Right renal cortex interstitium (tissue), 3 donors: ENCODE data around the gene RIMBP2. TPM values are rescaled to one million over a fixed set of nuclear protein-coding genes. Genes with fewer than 3 reads are reported as not detected.
"Not testable (repeated sequence)": the region's sequence is repeated elsewhere in the genome, so short reads cannot be mapped to it uniquely, and the experiment has no call there.

Experiments used
- DNase-seq, 3 donors: peaks; one replicate each; pipeline ENCODE4 v3.0.0-alpha.2; 2013; ENCODE audit warnings: low read depth in 3 of 3, low spot score in 2 of 3
- polyA plus RNA-seq, 3 donors: library from polyadenylated mRNA; unstranded; fragments of 120-200 nt; gene quantifications; one replicate each; pipeline ENCODE4 v1.2.1, GENCODE V29; 2013; ENCODE audit not compliant: insufficient read length in 3 of 3

Gene RIMBP2
- polyA plus RNA-seq, 3 donors, result 10.7 to 17.7 (median 16.6) TPM

DNA sequence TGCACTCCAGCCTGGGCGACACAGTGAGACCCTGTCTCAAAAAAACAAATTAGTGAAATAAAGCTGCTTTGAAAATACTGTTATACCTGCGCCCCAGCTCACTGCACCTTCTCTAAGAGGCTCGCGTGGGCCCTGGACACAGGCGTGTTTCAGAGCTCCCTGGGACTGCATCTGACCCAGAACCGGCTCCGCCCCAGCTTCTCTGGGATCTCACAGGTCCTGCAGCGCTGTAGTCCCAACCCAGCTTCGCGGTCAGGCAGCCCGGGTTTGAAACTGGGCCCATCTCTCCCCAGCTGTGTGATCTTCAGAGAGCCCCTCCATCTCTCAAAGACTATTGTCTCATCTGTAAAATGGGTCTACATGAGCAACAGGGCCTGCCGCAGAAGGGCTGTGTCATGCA, 7.5 kb downstream of the RIMBP2 start:
- DNase-seq, result no peak

DNA sequence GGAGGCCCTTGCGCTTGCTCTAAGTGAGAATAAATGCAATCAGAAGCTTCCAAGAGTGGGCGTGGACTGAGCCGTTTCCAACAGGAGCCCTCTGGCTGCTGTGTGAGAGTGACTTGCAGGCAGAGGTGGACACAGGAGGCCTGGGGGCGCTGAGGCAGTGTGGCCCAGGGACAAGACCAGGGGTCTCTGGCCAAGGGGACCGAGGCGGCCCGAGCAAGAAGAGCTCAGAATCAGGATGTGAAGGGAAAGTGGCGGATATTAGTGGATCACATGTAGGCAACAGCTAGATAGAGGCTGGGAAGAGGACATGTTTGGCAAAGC, 8.6 kb downstream of the RIMBP2 start:
- DNase-seq, result no peak

DNA sequence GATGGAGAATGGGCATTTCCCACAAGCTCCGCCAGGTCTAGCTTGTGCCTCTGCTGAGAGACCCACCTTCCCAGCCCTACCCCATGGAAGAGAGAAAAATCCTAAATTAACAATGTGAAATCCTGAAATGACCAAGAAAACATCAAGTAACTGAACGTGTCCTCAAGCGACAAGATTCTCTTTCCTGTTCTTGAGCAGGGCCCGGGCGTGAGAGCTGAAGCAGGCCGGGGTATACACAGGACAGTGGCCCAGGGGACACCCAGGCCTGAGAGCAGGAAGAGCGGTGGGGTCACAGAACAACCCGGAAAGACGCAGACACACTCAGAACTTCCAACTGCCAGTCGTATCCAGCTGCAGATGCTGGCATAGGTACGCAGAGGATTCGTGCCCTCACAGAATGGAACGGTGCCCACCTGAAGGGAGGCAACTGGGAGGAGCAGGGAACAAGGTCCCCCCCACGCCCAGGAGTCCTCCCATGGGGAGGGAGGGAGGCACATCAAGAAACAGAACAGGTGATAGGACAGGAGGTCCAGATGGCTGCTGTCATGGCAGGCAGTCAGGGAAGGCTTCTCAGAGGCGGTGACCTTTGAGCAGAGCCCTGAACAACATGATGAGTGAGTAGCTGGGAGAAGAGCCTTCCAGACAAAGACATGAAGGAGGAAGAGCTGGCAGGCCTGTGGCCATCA, 9.1 kb downstream of the RIMBP2 start:
- DNase-seq, result no peak

DNA sequence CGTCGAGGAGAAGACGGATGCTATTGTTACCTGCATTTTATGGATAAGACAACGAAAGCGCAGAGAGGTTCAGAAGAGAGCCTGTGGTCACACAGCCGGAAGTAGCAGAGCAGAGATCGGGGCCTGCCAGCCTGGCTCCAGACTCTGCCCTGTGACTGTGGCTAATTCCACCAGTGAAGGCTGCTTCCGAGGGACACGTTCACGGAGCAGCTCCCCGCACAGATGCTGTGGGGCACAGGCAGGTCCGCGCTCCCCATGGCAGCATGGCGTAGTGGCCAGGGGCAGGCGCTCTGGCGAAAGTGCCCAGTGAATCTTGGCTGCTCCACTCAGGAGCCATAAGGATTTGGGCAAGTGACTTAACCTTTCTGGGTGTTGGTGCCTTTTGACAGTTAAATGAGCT, 9.8 kb downstream of the RIMBP2 start:
- DNase-seq, result no peak

DNA sequence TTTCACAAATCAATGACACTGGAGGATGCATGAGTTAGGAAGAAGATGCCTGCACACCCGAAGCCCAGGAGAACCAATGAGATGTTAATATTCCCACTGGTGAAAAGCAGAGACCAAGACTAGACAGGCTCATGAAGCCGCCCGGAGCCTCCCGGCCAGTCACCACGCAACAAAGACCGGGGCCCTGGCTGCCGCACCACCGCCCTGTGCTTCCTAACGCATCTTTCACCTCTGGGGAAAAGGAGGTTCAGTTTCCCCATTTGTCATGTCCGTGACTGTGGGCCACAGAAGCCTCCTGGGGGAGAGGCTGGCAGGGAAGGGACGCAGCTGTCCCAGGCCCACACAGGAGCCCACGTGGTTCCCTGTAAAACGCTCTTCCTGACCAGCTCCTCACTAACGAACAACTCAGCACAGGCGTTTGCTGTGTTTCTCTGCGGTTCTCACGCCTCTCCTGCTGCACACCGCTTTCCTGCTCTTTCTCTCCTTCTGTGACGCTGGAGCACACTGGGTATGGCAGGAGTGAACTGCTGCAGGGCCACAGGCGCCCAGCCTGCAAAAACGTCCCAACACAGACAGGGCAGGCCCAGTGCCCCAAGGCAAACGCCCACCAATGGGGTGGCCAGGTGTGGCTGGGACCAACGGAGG, 10.8 kb downstream of the RIMBP2 start:
- DNase-seq, result no peak

DNA sequence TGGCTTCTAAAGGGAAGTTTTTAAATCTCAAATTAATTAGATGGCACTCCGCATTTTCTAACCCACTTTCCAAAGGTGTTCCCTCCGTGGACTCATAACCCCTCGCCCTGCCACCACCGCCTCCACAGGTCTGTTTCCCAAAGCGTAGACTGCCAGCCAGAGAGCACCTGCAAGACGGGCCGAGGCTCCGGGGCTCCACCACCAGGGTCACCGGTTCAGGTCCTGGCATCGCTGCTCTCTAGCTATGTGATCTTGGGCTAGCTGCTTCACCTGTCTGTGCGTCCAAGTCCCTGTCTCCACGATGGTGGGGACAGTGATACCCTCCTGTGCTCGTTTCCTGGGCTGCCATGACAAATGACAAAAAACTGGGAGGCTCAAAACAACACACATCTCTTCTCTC, 11.5 kb downstream of the RIMBP2 start:
- DNase-seq, result no peak

DNA sequence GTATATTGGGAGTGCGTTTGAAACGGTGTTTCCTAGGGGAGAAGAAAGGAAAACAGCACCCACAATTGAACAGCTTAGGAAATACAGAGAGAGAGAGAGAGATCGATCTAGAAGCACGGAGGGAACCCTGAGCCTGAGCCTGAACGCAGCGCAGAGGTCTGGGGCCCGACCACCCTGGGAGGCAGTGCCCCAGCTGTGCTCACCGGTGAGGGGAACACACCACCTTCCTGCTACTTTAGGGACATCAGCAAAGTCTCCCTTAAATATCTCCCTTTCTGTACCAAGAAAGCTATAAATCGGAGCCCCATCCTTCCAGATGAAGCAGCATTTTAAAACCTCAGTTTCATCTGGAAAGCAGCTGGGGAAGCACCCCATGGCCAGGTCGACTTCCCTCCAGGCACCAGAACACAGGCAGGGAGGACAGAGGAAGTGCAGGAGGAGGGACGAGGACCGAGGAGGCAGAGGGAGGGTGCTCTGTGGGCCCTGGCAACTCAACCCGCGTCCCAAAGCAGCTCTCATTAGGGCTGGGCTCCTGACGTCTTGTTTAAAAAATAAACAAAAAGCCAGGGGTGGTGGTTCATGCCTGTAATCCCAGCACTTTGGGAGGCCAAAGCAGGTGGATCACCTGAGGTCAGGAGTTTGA, 12.2 kb downstream of the RIMBP2 start:
- DNase-seq, result no peak

DNA sequence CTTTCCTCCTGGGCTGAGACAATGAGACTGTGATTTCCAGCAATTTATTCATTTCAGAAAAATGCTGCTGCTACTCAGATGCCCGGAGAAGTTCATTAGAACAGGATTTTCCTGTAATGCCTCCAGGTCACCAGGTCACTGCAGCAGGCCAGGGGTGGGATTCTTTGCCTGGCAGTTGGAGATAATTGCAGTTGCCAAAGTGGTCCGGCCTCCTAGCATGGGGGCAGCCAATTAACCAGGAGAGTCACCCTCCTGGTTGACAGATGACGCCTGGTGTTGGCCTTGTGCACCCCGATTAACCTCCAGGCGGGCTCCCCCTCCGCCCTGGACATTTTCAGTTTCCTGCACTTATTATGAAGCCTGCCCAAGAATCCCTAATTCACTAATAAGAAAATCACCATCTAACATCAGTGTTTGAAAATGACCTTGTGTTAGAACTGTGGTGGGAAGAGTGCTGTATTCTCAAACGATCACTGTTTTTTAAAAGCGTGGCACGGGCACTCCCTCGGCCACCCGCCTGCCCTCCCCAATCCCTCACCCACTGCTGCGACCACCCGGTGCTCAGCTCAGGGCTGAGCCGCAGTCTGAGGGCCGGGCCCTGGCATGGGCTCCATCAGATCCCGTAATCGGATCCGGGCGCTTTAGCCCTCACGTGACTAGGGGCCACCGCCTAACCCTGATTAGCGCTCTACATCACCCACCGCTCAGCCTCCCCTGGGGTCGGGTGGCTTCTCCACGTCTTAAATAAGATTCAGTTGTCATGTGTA, 12.9 kb downstream of the RIMBP2 start:
- DNase-seq, result no peak

DNA sequence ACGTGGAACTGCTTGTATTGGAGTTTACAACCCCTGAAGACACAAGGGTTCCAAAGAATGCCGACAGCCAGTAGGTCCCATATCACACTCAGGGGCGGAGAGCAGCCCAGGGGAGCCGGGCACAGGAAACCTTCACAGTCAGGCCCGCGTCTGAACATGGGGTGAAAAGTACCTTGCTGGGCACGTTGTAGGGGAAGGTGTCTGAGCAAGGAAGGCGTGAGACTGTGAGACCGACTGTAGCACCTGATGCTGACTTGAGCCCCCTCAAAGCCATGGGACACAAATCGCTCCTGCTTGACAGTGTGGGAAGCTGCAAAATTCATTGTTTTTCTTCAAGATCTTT, 14.7 kb downstream of the RIMBP2 start:
- DNase-seq, result no peak

DNA sequence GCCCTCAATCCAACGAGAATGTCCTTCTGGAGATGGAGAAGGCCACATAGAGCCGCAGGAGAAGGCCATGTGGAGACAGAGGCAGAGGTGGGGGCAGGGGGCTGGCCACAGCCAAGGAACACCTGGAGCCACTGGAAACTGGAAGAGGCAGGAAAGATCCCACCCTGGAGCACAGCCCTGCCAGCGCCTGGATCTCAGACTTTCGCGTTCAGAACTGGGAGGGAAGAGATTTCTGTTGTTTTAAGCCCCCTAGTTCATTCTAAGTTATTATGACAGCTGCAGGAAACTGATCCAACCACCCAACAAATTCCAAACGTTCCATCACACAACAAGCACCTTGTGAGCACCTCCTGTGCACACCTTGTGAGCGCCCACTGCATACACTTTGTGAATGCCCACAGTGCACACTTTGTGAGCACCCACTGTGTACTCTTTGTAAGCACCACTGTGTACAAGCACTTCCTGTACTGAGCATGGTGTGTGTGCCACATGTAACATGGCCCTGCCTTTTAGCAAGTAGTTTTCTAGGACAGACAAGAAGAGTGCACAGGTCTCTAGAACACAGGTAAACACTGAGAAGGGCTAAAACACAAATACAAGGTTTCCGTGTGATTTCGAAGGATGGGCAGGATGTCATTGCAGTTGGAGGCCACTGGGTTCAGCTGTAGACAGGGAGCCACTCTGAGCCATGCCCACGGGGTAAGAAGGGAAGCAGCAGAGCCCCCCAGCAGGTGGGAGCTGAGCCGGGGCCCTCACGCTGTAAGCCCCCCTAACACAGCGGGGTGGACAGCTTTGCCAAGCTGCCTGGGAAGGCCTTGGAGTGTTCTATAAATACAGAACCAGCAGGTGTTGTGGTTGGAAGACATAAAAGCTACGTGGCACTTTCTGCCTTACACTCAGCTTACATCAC, 15.4 kb downstream of the RIMBP2 start:
- DNase-seq, result no peak

DNA sequence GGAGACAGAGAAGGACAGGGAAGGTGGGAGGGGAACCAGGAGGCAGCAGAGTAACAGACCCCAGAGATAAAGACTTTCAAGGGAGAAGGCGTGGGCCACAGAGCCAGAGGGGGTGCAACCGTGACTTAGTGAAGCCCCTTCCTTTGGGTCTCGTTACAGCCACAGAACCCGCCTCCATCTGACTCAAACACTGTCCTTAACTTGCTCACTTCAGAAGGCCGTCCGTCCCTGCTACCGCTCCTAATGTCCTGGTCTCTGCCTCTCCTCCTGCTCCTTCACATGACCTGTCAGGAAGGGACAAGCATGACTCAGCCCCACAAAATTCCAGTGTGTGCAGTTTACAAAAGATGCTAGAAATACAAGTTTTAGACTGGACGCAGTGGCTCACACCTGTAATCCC, 18.0 kb downstream of the RIMBP2 start:
- no peak for DNase-seq

DNA sequence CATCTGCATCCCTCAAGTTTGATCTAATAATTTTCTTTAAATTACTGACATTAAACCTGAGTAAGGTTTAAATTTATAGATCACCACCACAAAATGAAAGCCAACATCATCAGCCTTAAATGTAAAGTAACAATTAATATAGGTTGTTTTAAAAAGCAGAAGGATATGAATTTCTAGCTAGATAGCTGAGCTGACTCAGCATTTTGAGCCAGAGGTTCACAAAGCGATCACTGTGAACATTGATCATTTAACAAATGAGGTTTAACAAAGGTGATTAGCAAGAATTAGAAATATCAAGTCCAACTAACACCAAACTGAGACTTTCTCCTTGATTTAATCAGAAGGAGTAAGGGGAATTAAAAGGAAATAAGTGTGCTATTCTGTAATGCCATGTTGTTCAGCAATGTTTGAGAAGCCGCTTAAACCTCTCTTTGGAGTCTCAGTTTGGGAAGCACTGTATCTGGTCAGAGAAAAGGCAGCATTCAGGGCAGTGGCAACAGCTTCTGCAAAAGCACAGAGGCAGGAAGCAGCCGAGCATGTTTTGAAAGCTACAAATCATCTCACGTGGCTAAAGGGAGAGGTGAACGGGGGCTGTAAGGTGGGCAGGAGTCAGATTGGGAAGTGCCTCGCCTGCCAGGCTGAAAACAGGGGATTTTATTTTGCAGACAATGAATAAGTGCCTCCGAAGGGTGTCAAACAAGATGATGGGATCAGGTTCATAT, 19.6 kb downstream of the RIMBP2 start:
- no peak for DNase-seq

DNA sequence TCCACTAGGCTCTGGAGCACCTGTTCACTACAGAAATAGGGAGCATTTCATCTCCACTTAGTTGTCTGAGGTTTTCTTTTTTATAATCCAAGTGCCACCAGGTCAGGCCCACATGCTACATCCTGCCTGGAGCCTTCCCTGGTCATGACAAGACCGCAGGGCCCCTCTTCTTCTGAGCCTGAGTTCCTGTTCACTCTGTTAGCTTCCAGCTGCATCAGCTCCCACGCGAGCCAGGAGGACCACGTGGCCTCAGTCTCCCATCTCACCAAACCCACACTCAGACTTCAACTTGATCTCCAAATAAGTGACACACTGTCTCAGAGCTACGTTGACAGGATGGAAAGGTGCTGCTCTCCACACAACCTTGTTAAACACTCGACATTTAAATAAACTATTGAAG, 21.0 kb downstream of the RIMBP2 start:
- no peak for DNase-seq

DNA sequence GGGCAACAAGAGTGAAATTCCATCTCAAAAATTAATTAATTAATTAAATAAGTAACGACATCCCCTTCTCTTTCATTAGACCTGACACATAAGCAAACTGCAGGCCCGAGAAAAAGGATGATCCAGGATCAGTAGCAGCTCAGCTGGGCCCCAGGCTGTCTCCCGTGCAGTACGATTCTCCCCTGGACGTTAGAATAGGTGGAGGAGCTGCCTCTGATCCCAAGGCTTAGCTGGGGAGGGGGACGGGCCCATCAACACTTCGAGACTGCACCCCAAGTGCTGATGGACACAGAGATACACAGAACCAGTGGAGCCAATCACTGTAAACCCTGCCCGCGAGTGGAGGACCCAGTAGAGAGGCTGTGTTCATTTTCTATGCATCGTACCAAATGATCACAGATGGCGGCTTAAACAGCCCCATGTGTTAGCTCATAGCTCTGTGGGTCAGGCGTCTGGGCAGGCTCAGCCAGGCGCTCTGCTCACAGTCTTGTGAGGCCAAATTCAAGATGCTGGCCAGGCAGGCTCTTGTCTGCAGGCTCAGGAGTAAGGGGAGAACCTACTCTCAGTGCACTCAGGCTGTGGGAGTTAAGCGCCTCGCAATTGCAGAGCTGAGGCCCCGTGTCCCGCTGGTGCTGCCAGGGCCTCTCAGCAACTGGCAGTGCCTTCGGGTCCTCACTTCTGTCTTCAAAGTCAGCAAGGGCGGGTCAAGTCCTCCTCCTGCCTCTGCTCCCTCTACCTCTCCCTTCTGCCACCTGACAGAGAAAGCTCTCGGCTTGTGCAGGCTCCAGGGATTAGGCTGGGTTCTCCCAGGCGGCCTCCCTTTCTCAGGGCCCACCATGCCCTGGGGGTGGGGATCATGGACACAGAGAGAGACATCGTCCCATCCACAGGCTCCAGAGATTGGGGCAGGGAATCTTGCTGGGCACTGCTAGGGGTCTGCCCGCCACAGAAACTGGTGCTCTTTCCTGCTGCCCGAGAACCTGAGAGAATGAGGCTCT, 26.4 kb downstream of the RIMBP2 start:
- DNase-seq, result no peak

DNA sequence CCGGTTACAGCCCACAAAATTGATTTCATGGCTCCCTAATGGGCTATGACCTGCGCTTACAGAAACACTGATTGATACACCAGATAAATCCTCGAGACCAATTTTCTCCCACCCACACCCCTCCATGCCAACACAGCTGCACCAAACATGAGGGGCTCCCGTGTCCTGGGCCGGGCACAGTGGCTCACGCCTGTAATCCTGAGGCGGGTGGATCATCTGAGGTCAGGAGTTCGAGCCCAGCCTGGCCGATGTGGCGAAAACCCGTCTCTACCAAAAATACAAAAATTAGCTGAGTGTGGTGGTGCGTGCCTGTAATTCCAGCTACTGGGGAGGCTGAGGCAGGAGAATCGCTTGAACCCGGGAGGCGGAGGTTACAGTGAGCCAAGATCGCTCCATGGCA, 27.1 kb downstream of the RIMBP2 start:
- not testable (repeated sequence) for DNase-seq

DNA sequence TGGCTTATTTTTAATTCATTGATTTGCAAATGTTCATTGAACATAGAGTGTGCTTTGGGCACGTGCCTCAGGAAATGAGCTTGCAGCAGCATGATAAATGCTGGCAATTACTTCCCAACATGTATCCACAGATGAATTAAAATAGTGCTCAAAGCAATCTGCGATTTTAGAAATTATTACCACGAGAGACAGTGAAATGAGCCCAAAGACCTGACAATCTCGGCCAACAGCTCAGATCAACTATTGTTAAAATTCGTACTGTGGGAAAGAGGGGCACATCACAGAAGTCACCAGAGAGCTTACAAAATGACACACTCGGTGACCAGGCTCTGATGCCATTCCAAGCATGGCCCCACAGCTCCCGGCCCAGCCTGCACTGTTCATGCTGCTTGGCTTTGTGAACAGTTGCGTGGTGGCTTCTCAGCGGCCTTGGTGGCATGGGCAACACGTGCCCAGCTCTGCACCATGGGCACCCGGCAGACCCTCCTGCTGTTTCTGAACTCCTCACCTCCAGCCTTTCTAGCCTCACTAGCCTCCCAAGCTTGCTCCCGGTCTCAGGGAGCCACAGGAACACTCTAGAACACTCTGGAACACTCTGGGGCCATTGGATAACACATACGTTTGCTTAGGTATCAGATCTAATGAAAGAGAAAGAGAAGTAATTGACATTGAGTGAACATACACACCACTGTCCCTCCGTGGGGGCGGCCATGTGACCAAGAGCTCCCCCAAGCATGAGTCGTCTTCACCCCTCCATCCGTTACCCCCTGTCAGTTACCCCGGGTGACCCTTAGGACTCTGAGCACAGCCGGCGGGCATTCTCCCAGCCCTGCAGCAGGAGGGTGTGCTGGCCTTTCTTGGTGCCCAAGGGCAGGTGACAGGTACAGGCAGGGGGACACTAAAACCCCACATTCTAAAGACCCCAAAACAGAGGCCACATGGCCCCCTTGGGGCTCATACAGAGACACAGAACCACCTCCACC, 28.0 kb downstream of the RIMBP2 start:
- DNase-seq, result no peak

DNA sequence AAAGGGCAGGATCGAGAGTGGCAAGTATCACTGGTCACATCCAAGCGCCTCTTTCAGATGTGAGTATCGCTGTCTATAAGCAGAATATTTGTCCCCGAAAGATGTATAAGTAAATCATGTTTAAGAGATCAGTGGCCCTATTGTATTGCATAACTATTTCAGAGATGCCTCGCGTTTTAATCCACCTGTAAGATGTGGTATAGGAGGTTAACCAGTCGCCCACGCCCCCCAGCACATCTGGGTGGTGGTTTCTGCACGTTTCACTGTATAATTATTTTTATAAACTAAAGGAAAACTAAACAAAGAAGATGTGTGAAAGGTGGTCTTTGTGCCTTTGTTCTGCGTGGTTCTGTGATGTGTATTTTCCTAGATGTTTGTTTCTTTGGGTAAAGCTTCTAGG, 28.9 kb downstream of the RIMBP2 start:
- DNase-seq, result no peak
